Measurements from ENCODE around the gene TATDN3.
"Not testable (repeated sequence)": the region's sequence is repeated elsewhere in the genome, so short reads cannot be mapped to it uniquely, and the experiment has no call there.

GRCh38 chr1:212863345-212863744 is 71.7 kb downstream of the TATDN3 start:
- TF ChIP-seq CTCF (conservative IDR thresholded peaks at IDR 0.05; ENCODE audit: low read length); EZH2phosphoT487 (IDR thresholded peaks at IDR 0.05; ENCODE audit: borderline replicate concordance, low read depth, low read length): not testable (repeated sequence)

All from OCI-LY7 (cell line).